HepG2 (cell line): ENCODE results near the gene GSDMA. TPM values are rescaled to one million over a fixed set of nuclear protein-coding genes. Genes with fewer than 3 reads are reported as not detected.

Experiments
- CCDC6 ChIP-seq: sonication (generic); formaldehyde crosslinking; IDR thresholded peaks from 2 replicates; pipeline ENCODE4 v1.8.1; 2022; ENCODE audit warnings: mild to moderate bottlenecking, missing genetic modification reagents, moderate library complexity
- EHMT2 ChIP-seq: fragments of 200-600 bp; sonication (generic); IDR thresholded peaks from 2 replicates; pipeline ENCODE4 v1.7.0; 2017; ENCODE audit warnings: antibody characterized with exemption, low read depth, low read length, borderline replicate concordance
- GPN1 ChIP-seq: sonication (generic); formaldehyde crosslinking; IDR thresholded peaks from 2 replicates; pipeline ENCODE4 v1.5.1; 2020; ENCODE audit warnings: missing genetic modification reagents, borderline replicate concordance
- KLF12 ChIP-seq: sonication (generic); formaldehyde crosslinking; IDR thresholded peaks from 2 replicates; pipeline ENCODE4 v1.4.0; 2020; ENCODE audit warnings: missing genetic modification reagents, borderline replicate concordance
- KLF9 ChIP-seq: IDR thresholded peaks from 2 replicates; pipeline ENCODE4 v1.6.1; 2016; ENCODE audit warnings: low read depth
- LCORL ChIP-seq, 2 experiments: fragments of 450-650 bp in 1 of 2; sonication (generic) in 1 of 2; formaldehyde crosslinking in 1 of 2; IDR thresholded peaks; 2 replicates each; pipeline versions ENCODE4 v1.5.0 to v1.6.1; 2017 to 2020; ENCODE audit warnings: antibody characterized with exemption in 1 of 2, missing genetic modification reagents in 1 of 2
- NR0B2 ChIP-seq: sonication (generic); formaldehyde crosslinking; IDR thresholded peaks from 2 replicates; pipeline ENCODE4 v1.4.0; 2020; ENCODE audit warnings: mild to moderate bottlenecking, missing genetic modification reagents
- PAF1 ChIP-seq: IDR thresholded peaks from 2 replicates; pipeline ENCODE4 v1.6.1; 2016; ENCODE audit warnings: missing genetic modification reagents, missing compliant biosample characterization
- POLR2G ChIP-seq: fragments of 200-400 bp; formaldehyde crosslinking; IDR thresholded peaks from 2 replicates; pipeline ENCODE4 v1.6.1; 2018; ENCODE audit warnings: mild to moderate bottlenecking, low read depth, low read length, moderate library complexity
- SIX1 ChIP-seq: sonication (generic); formaldehyde crosslinking; IDR thresholded peaks from 2 replicates; pipeline ENCODE4 v1.4.0; 2020; ENCODE audit warnings: missing genetic modification reagents, borderline replicate concordance
- SNRNP70 ChIP-seq: fragments of 200-400 bp; formaldehyde crosslinking; IDR thresholded peaks from 2 replicates; pipeline ENCODE4 v1.6.1; 2017; ENCODE audit warnings: mild to moderate bottlenecking, low read depth, low read length, moderate library complexity
- SP2 ChIP-seq: sonication (generic); formaldehyde crosslinking; IDR thresholded peaks from 2 replicates; pipeline ENCODE4 v1.5.1; 2020; ENCODE audit warnings: mild to moderate bottlenecking, missing genetic modification reagents
- THAP11 ChIP-seq: IDR thresholded peaks from 2 replicates; pipeline ENCODE4 v1.6.1; 2016; ENCODE audit warnings: missing biosample characterization, missing genetic modification reagents
- THRA ChIP-seq: sonication (generic); formaldehyde crosslinking; IDR thresholded peaks from 2 replicates; pipeline ENCODE4 v1.4.0; 2020; ENCODE audit warnings: missing genetic modification reagents, borderline replicate concordance
- ZBTB10 ChIP-seq: sonication (generic); formaldehyde crosslinking; IDR thresholded peaks from 2 replicates; pipeline ENCODE4 v1.4.0; 2020; ENCODE audit warnings: missing genetic modification reagents, borderline replicate concordance
- ZFP1 ChIP-seq: IDR thresholded peaks from 2 replicates; pipeline ENCODE4 v1.6.1; 2016
- ZNF253 ChIP-seq: sonication (generic); formaldehyde crosslinking; IDR thresholded peaks from 2 replicates; pipeline ENCODE4 v1.8.0; 2022; ENCODE audit warnings: mild to moderate bottlenecking, missing genetic modification reagents, borderline replicate concordance
- ZNF335 ChIP-seq: sonication (generic); formaldehyde crosslinking; IDR thresholded peaks from 2 replicates; pipeline ENCODE4 v1.4.0; 2020; ENCODE audit warnings: missing genetic modification reagents
- ZNF430 ChIP-seq: sonication (generic); formaldehyde crosslinking; IDR thresholded peaks from 2 replicates; pipeline ENCODE4 v1.9.0; 2021; ENCODE audit warnings: mild to moderate bottlenecking, missing genetic modification reagents
- ZNF570 ChIP-seq: sonication (generic); formaldehyde crosslinking; IDR thresholded peaks from 2 replicates; pipeline ENCODE4 v1.4.0; 2020; ENCODE audit warnings: mild to moderate bottlenecking, missing genetic modification reagents, borderline replicate concordance
- ZNF670 ChIP-seq: sonication (generic); formaldehyde crosslinking; IDR thresholded peaks from 2 replicates; pipeline ENCODE4 v1.8.0; 2022; ENCODE audit warnings: mild to moderate bottlenecking, missing genetic modification reagents, borderline replicate concordance
- ZNF691 ChIP-seq: sonication (generic); formaldehyde crosslinking; IDR thresholded peaks from 2 replicates; pipeline ENCODE4 v1.4.0; 2020; ENCODE audit warnings: missing genetic modification reagents, low read depth, mild to moderate bottlenecking, borderline replicate concordance
- polyA plus RNA-seq, 8 experiments: library from polyadenylated mRNA; depleted of rRNA in 3 of 8; stranded (reverse) in 7 of 8; unstranded in 1 of 8; fragments of >200 nt; fragmentation: Illumina TruSeq in 4 of 8; extraction: Trizol in 4 of 8; gene quantifications; 2 replicates each; pipeline versions ENCODE4 v1.2.1 to v1.2.3, GENCODE V29; 2011 to 2016; ENCODE audit warnings: low read depth in 4 of 8, missing spikeins in 1 of 8, mixed read lengths in 1 of 8; ENCODE audit not compliant: insufficient read depth in 1 of 8
- total RNA-seq, 5 experiments: library from RNA; depleted of rRNA; stranded (reverse); fragments of >200 nt; fragmentation: Illumina TruSeq; extraction: Trizol; gene quantifications; 2 replicates each; pipeline ENCODE4 v1.2.3, GENCODE V29; 2016; ENCODE audit warnings: low read depth in 1 of 5
- TF ChIP-seq, protein P1 (sequence below): sonication (generic); formaldehyde crosslinking; IDR thresholded peaks from 2 replicates; pipeline ENCODE4 v1.8.1; 2022; ENCODE audit warnings: mild to moderate bottlenecking, missing genetic modification reagents

GSDMA gene
- total and polyA plus RNA-seq, 2 of the 13 experiments (the other 11 are each of a cell fraction or from before 2014, with no cell fraction given), result not detected

- TF ChIP-seq THAP11 (CRISPR knock-in tag) (peak; percentile 33; the same call in 1 of the 2 replicates), ZNF335 (CRISPR knock-in tag) (no peak), KLF12 (no peak), ZBTB10 (CRISPR knock-in tag) (no peak), SP2 (CRISPR knock-in tag) (no peak), POLR2G (no peak), ZNF430 (CRISPR knock-in tag) (no peak), SIX1 (CRISPR knock-in tag) (no peak), ZNF691 (CRISPR knock-in tag) (no peak), ZNF570 (CRISPR knock-in tag) (no peak), NR0B2 (no peak), ZNF253 (CRISPR knock-in tag) (no peak), THRA (no peak), KLF9 (CRISPR knock-in tag) (no peak), LCORL (IDR thresholded peaks at IDR 0.05) (no peak), LCORL (CRISPR knock-in tag; IDR thresholded peaks at IDR 0.05) (no peak), CCDC6 (CRISPR knock-in tag) (no peak), ZFP1 (no peak), ZNF670 (CRISPR knock-in tag) (no peak), EHMT2 (no peak), GPN1 (CRISPR knock-in tag) (no peak), PAF1 (CRISPR knock-in tag) (no peak), SNRNP70 (no peak)
- TF ChIP-seq, protein P1, sequence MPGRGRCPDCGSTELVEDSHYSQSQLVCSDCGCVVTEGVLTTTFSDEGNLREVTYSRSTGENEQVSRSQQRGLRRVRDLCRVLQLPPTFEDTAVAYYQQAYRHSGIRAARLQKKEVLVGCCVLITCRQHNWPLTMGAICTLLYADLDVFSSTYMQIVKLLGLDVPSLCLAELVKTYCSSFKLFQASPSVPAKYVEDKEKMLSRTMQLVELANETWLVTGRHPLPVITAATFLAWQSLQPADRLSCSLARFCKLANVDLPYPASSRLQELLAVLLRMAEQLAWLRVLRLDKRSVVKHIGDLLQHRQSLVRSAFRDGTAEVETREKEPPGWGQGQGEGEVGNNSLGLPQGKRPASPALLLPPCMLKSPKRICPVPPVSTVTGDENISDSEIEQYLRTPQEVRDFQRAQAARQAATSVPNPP (CRISPR knock-in tag), result no peak
Observed at GRCh38 chr17:40026816-40027613, 64.2 kb downstream of the GSDMA start (continued).
